H7 (cell line): ENCODE results near the gene DNAJC6. TPM values are rescaled to one million over a fixed set of nuclear protein-coding genes. Genes with fewer than 3 reads are reported as not detected.
A peak's percentile ranks its signal among the peaks of the same experiment; 100 is the strongest.
"Not testable (repeated sequence)": the region's sequence is repeated elsewhere in the genome, so short reads cannot be mapped to it uniquely, and the experiment has no call there.

Experiments used
- DNase-seq: peaks from one replicate; pipeline ENCODE4 v3.0.0; 2012
- H3K27me3 ChIP-seq: 2 replicates; pipeline ENCODE4 v1.6.0; 2011; ENCODE audit warnings: mild to moderate bottlenecking, low read length; ENCODE audit not compliant: control insufficient read depth, insufficient read depth
- H3K36me3 ChIP-seq: replicated peaks from 2 replicates; pipeline ENCODE4 v1.5.1; 2011; ENCODE audit warnings: low read length; ENCODE audit not compliant: control insufficient read depth, insufficient read depth
- H3K4me3 ChIP-seq: 2 replicates; pipeline ENCODE4 v1.5.1; 2011; ENCODE audit warnings: low read depth, mild to moderate bottlenecking, control low read depth, low read length, moderate library complexity; ENCODE audit not compliant: insufficient read depth
- total RNA-seq: library from RNA; depleted of rRNA; stranded (reverse); fragments of >200 nt; shearing (Covaris generic); gene quantifications from 2 replicates; pipeline ENCODE4 v1.2.3, GENCODE V29; 2014

DNAJC6 gene
- total RNA-seq, 1 experiment from 2014 or later: 7.3 TPM

GRCh38 chr1:65359888-65360287 is 50.5 kb downstream of the DNAJC6 start:
- DNase-seq: no peak
- no peak overlapping the region for H3K4me3 ChIP-seq
- H3K27me3 ChIP-seq: no peaks in the 10 kb centered on the region
- H3K36me3 ChIP-seq: no peaks in the 10 kb centered on the region

GRCh38 chr1:65360648-65361047 is 51.3 kb downstream of the DNAJC6 start:
- no peak for DNase-seq
- no peaks in the 10 kb centered on the region for H3K36me3 ChIP-seq
- no peaks in the 10 kb centered on the region for H3K27me3 ChIP-seq
- H3K4me3 ChIP-seq: no peak overlapping the region

- H3K4me3 ChIP-seq: no peak overlapping the region
- DNase-seq: peak; percentile 8
- no peaks in the 10 kb centered on the region for H3K27me3 ChIP-seq
- no peaks in the 10 kb centered on the region for H3K36me3 ChIP-seq
These were observed 53.2 kb downstream of the DNAJC6 start for GRCh38 chr1:65362545-65362944.

- DNase-seq: no peak
- Histone ChIP-seq H3K4me3 (no peak overlapping the region), H3K27me3 (no peaks in the 10 kb centered on the region), H3K36me3 (no peaks in the 10 kb centered on the region)
These were observed 54.1 kb downstream of the DNAJC6 start for GRCh38 chr1:65363484-65363883.

GRCh38 chr1:65368403-65368802 is 59.1 kb downstream of the DNAJC6 start:
- no peak for DNase-seq
- Histone ChIP-seq H3K27me3 (no peaks in the 10 kb centered on the region), H3K4me3 (no peak overlapping the region), H3K36me3 (no peaks in the 10 kb centered on the region)

GRCh38 chr1:65371544-65371943 is 62.2 kb downstream of the DNAJC6 start:
- Histone ChIP-seq H3K4me3 (no peak overlapping the region), H3K36me3 (no peaks in the 10 kb centered on the region), H3K27me3 (no peaks in the 10 kb centered on the region)
- no peak for DNase-seq

- no peak for DNase-seq
- Histone ChIP-seq H3K4me3 (no peak overlapping the region), H3K27me3 (no peaks in the 10 kb centered on the region), H3K36me3 (no peaks in the 10 kb centered on the region)
These were observed 63.2 kb downstream of the DNAJC6 start for GRCh38 chr1:65372557-65372956.

GRCh38 chr1:65377496-65378246 is 68.3 kb downstream of the DNAJC6 start:
- Histone ChIP-seq H3K36me3 (no peaks in the 10 kb centered on the region), H3K4me3 (no peak overlapping the region), H3K27me3 (no peaks in the 10 kb centered on the region)
- no peak for DNase-seq

- H3K36me3 ChIP-seq: no peaks in the 10 kb centered on the region
- H3K27me3 ChIP-seq: no peaks in the 10 kb centered on the region
- no peak overlapping the region for H3K4me3 ChIP-seq
- DNase-seq: no peak
These were observed 69.1 kb downstream of the DNAJC6 start for GRCh38 chr1:65378247-65378946.

- DNase-seq, H3K4me3 ChIP-seq, H3K27me3 ChIP-seq, H3K36me3 ChIP-seq: not testable (repeated sequence)
These were observed 75.1 kb downstream of the DNAJC6 start for GRCh38 chr1:65384426-65384825.

GRCh38 chr1:65386439-65386838 is 77.1 kb downstream of the DNAJC6 start:
- Histone ChIP-seq H3K36me3 (no peaks in the 10 kb centered on the region), H3K4me3 (no peak overlapping the region), H3K27me3 (no peaks in the 10 kb centered on the region)
- DNase-seq: no peak

- no peaks in the 10 kb centered on the region for H3K27me3 ChIP-seq
- H3K4me3 ChIP-seq: no peak overlapping the region
- no peaks in the 10 kb centered on the region for H3K36me3 ChIP-seq
- no peak for DNase-seq
These were observed 78.5 kb downstream of the DNAJC6 start for GRCh38 chr1:65387821-65388220.

GRCh38 chr1:65388908-65389695 is 79.8 kb downstream of the DNAJC6 start:
- H3K4me3 ChIP-seq: no peak overlapping the region
- no peaks in the 10 kb centered on the region for H3K36me3 ChIP-seq
- DNase-seq: no peak
- no peaks in the 10 kb centered on the region for H3K27me3 ChIP-seq

GRCh38 chr1:65392497-65392896 is 83.2 kb downstream of the DNAJC6 start:
- Histone ChIP-seq H3K27me3 (no peaks in the 10 kb centered on the region), H3K4me3 (no peak overlapping the region)
- no peak for DNase-seq

GRCh38 chr1:65393347-65393746 is 84.0 kb downstream of the DNAJC6 start:
- no peaks in the 10 kb centered on the region for H3K36me3 ChIP-seq
- H3K27me3 ChIP-seq: no peaks in the 10 kb centered on the region
- no peak overlapping the region for H3K4me3 ChIP-seq
- DNase-seq: no peak

More at GRCh38 chr1:65392497-65392896, 83.2 kb downstream of the DNAJC6 start:
- no peaks in the 10 kb centered on the region for H3K36me3 ChIP-seq
